RWPE2 (cell line): ENCODE data around the gene WWC2.

Experiments
- ATAC-seq: fragments of 200-7000 bp; cut with Tn5 transposase; 3 replicates; pipeline ENCODE4 v1.9.1; 2021; ENCODE audit warnings: low read depth
- DNase-seq: peaks from one replicate; pipeline ENCODE4 v3.0.0-alpha.2; 2020; ENCODE audit warnings: low spot score
- H3K27ac ChIP-seq: fragments of 450-650 bp; 2 replicates; pipeline ENCODE4 v1.5.1; 2017; ENCODE audit warnings: mild to moderate bottlenecking; ENCODE audit not compliant: poor library complexity, severe bottlenecking
- H3K27me3 ChIP-seq: fragments of 250-450 bp; sonication (Bioruptor Pico); 2 replicates; pipeline ENCODE4 v1.5.1; 2021; ENCODE audit warnings: mild to moderate bottlenecking, moderate library complexity; ENCODE audit not compliant: insufficient read depth, poor library complexity, severe bottlenecking
- H3K36me3 ChIP-seq: fragments of 250-450 bp; sonication (Bioruptor Pico); 2 replicates; pipeline ENCODE4 v1.5.1; 2020; ENCODE audit warnings: low read depth, mild to moderate bottlenecking, moderate library complexity
- H3K4me1 ChIP-seq: fragments of 250-450 bp; sonication (Bioruptor Pico); 2 replicates; pipeline ENCODE4 v1.5.1; 2021; ENCODE audit warnings: mild to moderate bottlenecking, moderate library complexity; ENCODE audit not compliant: insufficient read depth, poor library complexity, severe bottlenecking
- H3K4me3 ChIP-seq: fragments of 250-450 bp; sonication (Bioruptor Pico); 2 replicates; pipeline ENCODE4 v1.5.1; 2021; ENCODE audit warnings: mild to moderate bottlenecking, moderate library complexity; ENCODE audit not compliant: severe bottlenecking
- H3K9me3 ChIP-seq: fragments of 250-450 bp; sonication (Bioruptor Pico); 2 replicates; pipeline ENCODE4 v1.5.1; 2021; ENCODE audit warnings: mild to moderate bottlenecking, moderate library complexity; ENCODE audit not compliant: severe bottlenecking
- TF ChIP-seq, protein P1 (sequence below): fragments of 450-650 bp; IDR thresholded peaks from one replicate; pipeline ENCODE4 v1.5.1; 2017; ENCODE audit warnings: mild to moderate bottlenecking, moderate library complexity; ENCODE audit not compliant: poor library complexity, severe bottlenecking

The WWC2 gene

DNA sequence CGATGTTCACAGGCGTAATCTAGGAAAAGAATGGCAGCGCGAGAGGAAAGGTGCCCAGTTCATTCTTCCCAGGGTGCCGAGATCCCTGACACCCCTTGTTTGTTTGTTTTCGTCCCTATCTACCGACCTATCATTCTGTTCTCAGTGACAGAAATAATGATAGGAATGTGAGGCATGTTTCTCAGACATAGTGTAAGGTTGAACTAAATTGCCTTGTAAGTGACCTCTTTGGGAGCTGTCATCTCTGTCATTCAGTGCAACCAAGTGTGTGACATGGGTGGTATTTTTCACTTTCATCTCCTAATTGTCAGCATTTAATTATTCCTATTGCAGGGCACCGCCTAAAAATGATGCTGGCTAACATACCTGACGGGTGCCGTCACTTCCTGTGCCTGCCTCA, 196.7 kb downstream of the WWC2 start:
- TF ChIP-seq, protein P1, sequence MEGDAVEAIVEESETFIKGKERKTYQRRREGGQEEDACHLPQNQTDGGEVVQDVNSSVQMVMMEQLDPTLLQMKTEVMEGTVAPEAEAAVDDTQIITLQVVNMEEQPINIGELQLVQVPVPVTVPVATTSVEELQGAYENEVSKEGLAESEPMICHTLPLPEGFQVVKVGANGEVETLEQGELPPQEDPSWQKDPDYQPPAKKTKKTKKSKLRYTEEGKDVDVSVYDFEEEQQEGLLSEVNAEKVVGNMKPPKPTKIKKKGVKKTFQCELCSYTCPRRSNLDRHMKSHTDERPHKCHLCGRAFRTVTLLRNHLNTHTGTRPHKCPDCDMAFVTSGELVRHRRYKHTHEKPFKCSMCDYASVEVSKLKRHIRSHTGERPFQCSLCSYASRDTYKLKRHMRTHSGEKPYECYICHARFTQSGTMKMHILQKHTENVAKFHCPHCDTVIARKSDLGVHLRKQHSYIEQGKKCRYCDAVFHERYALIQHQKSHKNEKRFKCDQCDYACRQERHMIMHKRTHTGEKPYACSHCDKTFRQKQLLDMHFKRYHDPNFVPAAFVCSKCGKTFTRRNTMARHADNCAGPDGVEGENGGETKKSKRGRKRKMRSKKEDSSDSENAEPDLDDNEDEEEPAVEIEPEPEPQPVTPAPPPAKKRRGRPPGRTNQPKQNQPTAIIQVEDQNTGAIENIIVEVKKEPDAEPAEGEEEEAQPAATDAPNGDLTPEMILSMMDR: no peak
- ATAC-seq: no peak

DNA sequence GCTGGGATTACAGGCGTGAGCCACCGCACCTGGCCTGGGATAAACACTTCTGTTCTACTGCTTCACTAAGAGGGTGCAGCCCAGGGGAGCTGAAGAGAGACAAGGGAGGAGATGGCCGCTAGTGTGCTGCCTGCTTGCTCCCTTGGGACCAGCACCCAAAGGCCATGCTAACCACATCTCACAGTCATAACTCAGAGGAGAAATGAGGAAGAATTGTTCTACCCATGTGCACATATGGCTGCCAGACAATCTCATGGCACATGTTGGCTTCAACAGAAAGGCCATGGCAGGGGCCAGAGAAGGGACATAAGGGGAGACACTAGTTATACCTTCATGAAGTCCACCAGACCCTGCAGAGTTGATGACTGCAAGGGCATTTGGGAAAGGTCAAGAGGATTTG, 198.6 kb downstream of the WWC2 start:
- Histone ChIP-seq H3K4me3 (no peak overlapping the region), H3K4me1 (peaks cover 13% of the 10 kb centered on the region), H3K9me3 (no peaks in the 10 kb centered on the region), H3K27me3 (no peaks in the 10 kb centered on the region), H3K36me3 (peaks cover 20% of the 10 kb centered on the region), H3K27ac (no peak overlapping the region)
- TF ChIP-seq, protein P1: no peak
- DNase-seq (no peak), ATAC-seq (no peak)

More for the DNA sequence above, 196.7 kb downstream of the WWC2 start:
- H3K4me3 ChIP-seq: no peak overlapping the region
- H3K27ac ChIP-seq: no peak overlapping the region
- no peaks in the 10 kb centered on the region for H3K9me3 ChIP-seq
- H3K4me1 ChIP-seq: peaks cover 10% of the 10 kb centered on the region
- peaks cover 20% of the 10 kb centered on the region; the same call in 1 of the 2 replicates for H3K36me3 ChIP-seq
- DNase-seq: no peak
- no peaks in the 10 kb centered on the region for H3K27me3 ChIP-seq

DNA sequence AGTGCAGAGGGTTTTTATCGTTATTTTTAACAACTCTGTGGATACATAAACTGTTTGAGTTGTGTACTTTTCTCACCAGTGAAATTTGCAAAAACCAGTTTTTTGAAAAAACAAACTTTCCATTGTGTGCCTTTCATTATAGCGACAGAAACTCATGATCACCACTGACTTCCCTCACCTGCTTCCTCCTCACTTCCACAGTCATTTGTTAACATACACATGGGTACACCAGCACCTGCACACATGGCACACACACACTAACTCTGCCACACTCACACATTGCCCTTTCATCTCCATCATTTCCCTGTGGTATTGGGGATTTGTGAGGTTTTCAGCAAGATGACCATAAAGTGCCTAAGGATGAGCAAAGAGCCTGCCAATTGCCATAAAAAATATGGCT, 200.4 kb downstream of the WWC2 start:
- ATAC-seq: no peak
- Histone ChIP-seq H3K4me1 (peaks cover 13% of the 10 kb centered on the region), H3K27me3 (no peaks in the 10 kb centered on the region), H3K9me3 (no peaks in the 10 kb centered on the region), H3K4me3 (no peak overlapping the region), H3K27ac (no peak overlapping the region), H3K36me3 (peaks cover 16% of the 10 kb centered on the region)
- no peak for DNase-seq
- TF ChIP-seq, protein P1: no peak

DNA sequence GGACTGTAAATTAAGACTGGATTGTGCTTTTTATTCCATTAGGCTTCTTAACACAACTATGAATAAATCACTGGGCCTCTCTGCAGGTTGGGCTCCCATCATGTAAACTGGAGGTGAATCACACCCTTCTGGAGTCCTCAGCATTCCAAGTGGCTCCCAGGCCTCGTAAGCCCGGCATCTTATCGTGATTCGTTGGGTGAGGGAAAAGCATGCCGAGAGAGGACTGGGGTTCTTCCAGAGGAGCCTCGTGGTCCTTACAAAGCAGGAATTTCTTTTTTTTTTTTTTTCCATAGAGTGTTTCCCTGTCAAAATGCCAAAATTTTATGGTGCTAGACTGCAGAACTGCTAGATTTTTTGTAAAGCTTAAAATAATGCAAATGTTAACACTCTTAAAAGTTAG, 201.0 kb downstream of the WWC2 start:
- ATAC-seq: 0 out of 3 replicates have a peak, but pooled peaks have one; percentile 31
- Histone ChIP-seq H3K9me3 (no peaks in the 10 kb centered on the region), H3K36me3 (peaks cover 16% of the 10 kb centered on the region), H3K4me3 (no peak overlapping the region), H3K4me1 (peaks cover 13% of the 10 kb centered on the region), H3K27me3 (no peaks in the 10 kb centered on the region), H3K27ac (peak overlapping the region; percentile 22)
- DNase-seq: no peak
- TF ChIP-seq, protein P1: no peak

DNA sequence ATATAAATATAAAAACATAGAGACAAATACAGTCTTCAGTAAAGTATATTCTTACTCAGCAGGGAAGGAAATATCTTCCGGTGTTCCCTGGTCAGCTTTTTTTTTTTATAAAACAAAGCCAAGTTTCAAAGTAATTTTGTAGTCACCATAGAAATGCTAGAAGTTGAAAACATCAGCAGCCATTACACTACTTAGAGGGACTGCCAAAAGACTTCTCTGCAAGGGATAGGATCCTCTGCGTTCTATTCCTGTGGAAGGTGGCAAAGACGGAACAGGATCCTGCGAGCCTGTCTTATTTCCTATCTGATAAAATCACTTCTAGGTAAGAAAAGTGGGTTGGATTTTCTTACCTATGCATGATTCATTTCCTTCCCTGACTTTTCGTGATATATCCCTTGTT, 201.6 kb downstream of the WWC2 start:
- Histone ChIP-seq H3K4me1 (peaks cover 13% of the 10 kb centered on the region), H3K9me3 (no peaks in the 10 kb centered on the region), H3K27ac (peak overlapping the region; percentile 22), H3K36me3 (peaks cover 16% of the 10 kb centered on the region), H3K27me3 (no peaks in the 10 kb centered on the region), H3K4me3 (no peak overlapping the region)
- ATAC-seq (no peak), DNase-seq (no peak)
- TF ChIP-seq, protein P1: no peak
